Kidney (tissue), 14 donors: ENCODE data around the gene INPP5D. TPM values are rescaled to one million over a fixed set of nuclear protein-coding genes. Genes with fewer than 3 reads are reported as not detected.

Experiments
- DNase-seq, 5 donors: peaks; one replicate each; pipeline ENCODE4 v3.0.0-alpha.2; 2013 to 2020
- FAIRE-seq: peaks from 2 replicates; lab custom pipeline; 2012; peaks lifted over from hg19 to GRCh38; lab: Jason Lieb, UNC
- H3K27ac ChIP-seq, 2 donors: one replicate each; pipeline ENCODE4 v1.7.0; 2013; ENCODE audit warnings: low read depth in 2 of 2, low read length in 2 of 2, inconsistent platforms in 1 of 2
- H3K27me3 ChIP-seq: one replicate; pipeline ENCODE4 v1.7.1; 2013; ENCODE audit warnings: low read length, inconsistent platforms; ENCODE audit not compliant: control insufficient read depth, insufficient read depth
- H3K36me3 ChIP-seq, 3 donors: one replicate each; pipeline versions ENCODE4 v1.7.0 to v1.7.1; 2013; ENCODE audit warnings: low read length in 3 of 3, control low read depth in 1 of 3, inconsistent platforms in 1 of 3; ENCODE audit not compliant: insufficient read depth in 3 of 3, control insufficient read depth in 2 of 3
- H3K4me1 ChIP-seq, 3 donors: one replicate each; pipeline versions ENCODE4 v1.7.0 to v1.7.1; 2013; ENCODE audit warnings: low read length in 3 of 3, inconsistent platforms in 1 of 3, low read depth in 1 of 3; ENCODE audit not compliant: control insufficient read depth in 2 of 3, insufficient read depth in 2 of 3
- H3K4me3 ChIP-seq, 3 donors: one replicate each; pipeline versions ENCODE4 v1.7.0 to v1.8.1; 2013; ENCODE audit warnings: low read length in 3 of 3, control low read depth in 1 of 3, inconsistent platforms in 1 of 3
- H3K9ac ChIP-seq, 3 donors: one replicate each; pipeline versions ENCODE4 v1.7.0 to v1.7.1; 2013; ENCODE audit warnings: low read length in 3 of 3, control low read depth in 1 of 3, inconsistent platforms in 1 of 3
- H3K9me3 ChIP-seq, 3 donors: one replicate each; pipeline versions ENCODE4 v1.7.0 to v1.7.1; 2013; ENCODE audit warnings: low read length in 3 of 3, control low read depth in 1 of 3, inconsistent platforms in 1 of 3; ENCODE audit not compliant: control insufficient read depth in 2 of 3, insufficient read depth in 1 of 3
- intact Hi-C: fragments of 100-400 bp; cut with DNase I; formaldehyde crosslinking; loops from one replicate; pipeline ENCODE4 v1.11.1; 2022
- polyA plus RNA-seq: library from polyadenylated mRNA; stranded (reverse); fragments of 350-450 nt; fragmentation: Illumina TruSeq; extraction: RNeasy Lipid Tissue Mini Kit (QIAGEN cat#74804); gene quantifications from one replicate; pipeline ENCODE4 v1.2.3, GENCODE V29; 2014; ENCODE audit warnings: low read depth, low replicate concordance; ENCODE audit not compliant: insufficient read depth
- total RNA-seq: library from RNA; stranded (reverse); fragmentation: NEBNext Ultra II Directional; extraction: Animal tissue kit (Norgen Biotek cat#: 25700); gene quantifications from one replicate; pipeline ENCODE4 v1.2.1, GENCODE V29; 2021
- TF ChIP-seq, protein P1 (sequence below): IDR thresholded peaks from 3 replicates; pipeline ENCODE4 v1.5.1; 2012; ENCODE audit warnings: mild to moderate bottlenecking, moderate library complexity, borderline replicate concordance; ENCODE audit not compliant: insufficient read depth; ENCODE audit errors: extremely low read depth
- donor health status: control.
- donor health status: control.
- donor health status: control.
- donor health status: control.
- donor health status: control.
- donor health status: DM: yes; HTN: yes; CAD: no.
- donor health status: Normal renal cell carcinoma (clear cell type).

Gene INPP5D
- total and polyA plus RNA-seq, 2 donors from 2014 or later: 2.6 to 29.6 TPM

DNA sequence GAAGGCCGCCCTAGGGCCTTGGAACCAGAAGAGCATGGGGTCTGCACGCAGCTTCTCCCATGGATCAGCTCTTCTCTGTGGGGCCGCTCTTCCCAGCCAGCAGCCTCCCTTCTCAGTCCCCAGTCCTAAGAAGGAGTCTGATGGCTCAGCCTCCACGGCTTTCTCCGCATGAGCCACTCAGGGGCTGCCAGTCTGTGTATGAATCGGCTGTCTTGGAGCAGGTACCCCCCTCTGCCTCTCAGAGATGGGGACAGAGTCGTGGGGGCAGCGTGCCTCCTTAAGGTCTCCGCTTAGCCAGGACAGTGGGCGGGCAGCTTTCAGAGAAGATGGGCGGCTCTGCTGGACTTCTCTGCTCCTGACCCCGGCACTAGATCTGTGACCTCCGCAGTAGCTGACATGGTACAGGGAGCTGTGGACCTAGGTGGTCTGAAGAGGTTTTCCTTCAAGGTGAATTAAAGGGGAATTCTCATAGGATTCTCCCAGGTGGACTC is 21.6 kb downstream of the INPP5D start:
- no peaks in the 10 kb centered on the region for H3K27me3 ChIP-seq
- intact Hi-C loops: no loop called here
- H3K4me1 ChIP-seq: peaks cover 0 to 20% (median 8%) of the 10 kb centered on the region in 3 donors
- peak in 1 of 5 donors; percentile 67 for DNase-seq
- TF ChIP-seq, protein P1, sequence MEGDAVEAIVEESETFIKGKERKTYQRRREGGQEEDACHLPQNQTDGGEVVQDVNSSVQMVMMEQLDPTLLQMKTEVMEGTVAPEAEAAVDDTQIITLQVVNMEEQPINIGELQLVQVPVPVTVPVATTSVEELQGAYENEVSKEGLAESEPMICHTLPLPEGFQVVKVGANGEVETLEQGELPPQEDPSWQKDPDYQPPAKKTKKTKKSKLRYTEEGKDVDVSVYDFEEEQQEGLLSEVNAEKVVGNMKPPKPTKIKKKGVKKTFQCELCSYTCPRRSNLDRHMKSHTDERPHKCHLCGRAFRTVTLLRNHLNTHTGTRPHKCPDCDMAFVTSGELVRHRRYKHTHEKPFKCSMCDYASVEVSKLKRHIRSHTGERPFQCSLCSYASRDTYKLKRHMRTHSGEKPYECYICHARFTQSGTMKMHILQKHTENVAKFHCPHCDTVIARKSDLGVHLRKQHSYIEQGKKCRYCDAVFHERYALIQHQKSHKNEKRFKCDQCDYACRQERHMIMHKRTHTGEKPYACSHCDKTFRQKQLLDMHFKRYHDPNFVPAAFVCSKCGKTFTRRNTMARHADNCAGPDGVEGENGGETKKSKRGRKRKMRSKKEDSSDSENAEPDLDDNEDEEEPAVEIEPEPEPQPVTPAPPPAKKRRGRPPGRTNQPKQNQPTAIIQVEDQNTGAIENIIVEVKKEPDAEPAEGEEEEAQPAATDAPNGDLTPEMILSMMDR: no peak
- no peak overlapping the region for H3K27ac ChIP-seq
- H3K9ac ChIP-seq: no peak overlapping the region
- FAIRE-seq: no peak
- H3K36me3 ChIP-seq: no peaks in the 10 kb centered on the region
- no peak overlapping the region for H3K4me3 ChIP-seq
- no peaks in the 10 kb centered on the region for H3K9me3 ChIP-seq

DNA sequence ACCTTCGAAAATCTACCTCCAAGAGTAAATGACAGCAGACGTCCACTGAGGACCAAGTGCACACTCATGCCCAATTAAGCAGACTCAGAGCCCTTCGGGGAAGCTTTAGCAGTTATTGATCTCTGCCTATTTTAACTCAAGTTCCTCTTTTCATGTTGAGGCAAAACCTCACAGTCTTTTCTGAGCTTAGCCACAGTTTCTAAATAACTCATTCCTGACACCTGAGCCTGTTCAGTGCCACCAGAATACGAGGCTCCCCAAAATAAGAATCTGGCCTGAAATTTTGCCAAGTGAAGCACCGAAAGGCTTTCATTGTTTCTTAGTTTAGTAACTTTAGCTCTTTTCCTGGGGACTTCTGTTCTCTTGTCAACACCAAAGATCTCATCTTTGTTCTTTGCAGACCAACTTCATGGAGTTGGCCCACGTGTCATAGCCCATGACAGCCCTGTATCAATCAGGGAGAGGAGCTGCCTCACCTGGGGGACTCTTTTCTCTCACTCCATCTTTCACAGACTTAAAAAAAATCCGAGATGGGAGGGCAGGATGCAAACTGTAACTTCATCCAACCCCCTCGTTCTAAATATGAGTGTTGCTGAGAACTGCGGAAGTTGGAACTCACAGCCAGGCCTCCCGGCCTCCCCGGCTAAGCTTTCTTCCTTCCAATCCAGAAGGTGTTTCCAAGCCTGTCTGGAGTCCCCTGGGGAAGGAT is 22.2 kb downstream of the INPP5D start:
- intact Hi-C loops: no loop called here
- no peak for FAIRE-seq

DNA sequence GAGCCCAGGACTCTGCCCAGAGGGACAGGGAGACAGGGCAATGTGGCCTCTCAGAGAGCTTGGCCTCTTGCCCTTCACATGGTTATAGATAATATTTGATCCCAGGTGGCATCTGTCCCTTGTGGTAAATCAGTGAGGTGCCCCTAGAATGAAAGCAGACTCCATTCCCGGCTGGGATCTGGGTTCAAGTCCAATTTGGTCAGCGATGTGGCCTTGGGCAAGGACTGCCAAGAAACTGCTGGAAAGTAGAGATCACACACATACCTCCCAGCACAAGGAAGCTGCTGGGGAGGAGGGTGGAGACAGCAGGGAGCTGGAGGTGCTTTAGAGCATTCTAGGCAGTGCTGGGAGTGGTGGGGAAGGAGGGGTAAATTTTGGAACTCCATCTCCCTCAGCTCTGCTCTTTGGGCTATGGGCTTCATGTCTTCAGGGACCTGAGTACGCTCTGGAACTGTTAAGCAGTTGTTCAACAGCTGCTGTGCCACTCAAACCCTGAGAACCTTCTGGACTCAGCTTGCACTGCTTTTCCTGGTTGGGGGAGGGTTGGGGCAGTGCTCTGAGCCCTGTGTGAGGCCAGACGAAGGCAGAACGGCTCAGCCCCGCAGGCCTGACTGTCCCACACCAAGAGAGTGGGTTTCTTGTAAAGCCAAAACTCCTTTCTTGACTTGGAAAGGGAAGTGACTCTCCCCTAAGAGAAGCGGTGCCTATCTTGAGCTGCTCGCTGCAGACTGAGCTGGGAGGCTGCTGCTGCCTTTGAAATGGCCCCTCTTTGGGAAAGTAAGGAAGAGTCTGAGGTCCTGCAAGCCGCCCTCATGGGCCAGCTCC is 23.0 kb downstream of the INPP5D start:
- no peaks in the 10 kb centered on the region for H3K9me3 ChIP-seq
- H3K27me3 ChIP-seq: no peaks in the 10 kb centered on the region
- TF ChIP-seq, protein P1: no peak
- H3K9ac ChIP-seq: no peak overlapping the region
- H3K4me1 ChIP-seq: peaks cover 0 to 20% (median 8%) of the 10 kb centered on the region in 3 donors
- DNase-seq (peak in 2 of 5 donors; percentile 10 to 45), FAIRE-seq (no peak)
- intact Hi-C loops: no loop called here
- H3K4me3 ChIP-seq: no peak overlapping the region
- no peaks in the 10 kb centered on the region for H3K36me3 ChIP-seq
- H3K27ac ChIP-seq: peak overlapping the region; percentile 30 to 86

More for the DNA sequence above, 22.2 kb downstream of the INPP5D start:
- Histone ChIP-seq H3K4me3 (no peak overlapping the region), H3K9me3 (no peaks in the 10 kb centered on the region), H3K27ac (peak overlapping the region; percentile 30 to 86), H3K4me1 (peaks cover 0 to 20% (median 8%) of the 10 kb centered on the region in 3 donors), H3K27me3 (no peaks in the 10 kb centered on the region), H3K36me3 (no peaks in the 10 kb centered on the region), H3K9ac (peak overlapping the region in 1 of 3 donors; percentile 19)
- peak in 1 of 5 donors; percentile 22 for DNase-seq
- TF ChIP-seq, protein P1: no peak
